Measurements from ENCODE around the gene DNAJC7. TPM values are rescaled to one million over a fixed set of nuclear protein-coding genes. Genes with fewer than 3 reads are reported as not detected.
A peak's percentile ranks its signal among the peaks of the same experiment; 100 is the strongest.
"Not testable (repeated sequence)": the region's sequence is repeated elsewhere in the genome, so short reads cannot be mapped to it uniquely, and the experiment has no call there.

DNAJC7 gene
- total RNA-seq, 1 experiment from 2014 or later: 56.1 TPM

DNA sequence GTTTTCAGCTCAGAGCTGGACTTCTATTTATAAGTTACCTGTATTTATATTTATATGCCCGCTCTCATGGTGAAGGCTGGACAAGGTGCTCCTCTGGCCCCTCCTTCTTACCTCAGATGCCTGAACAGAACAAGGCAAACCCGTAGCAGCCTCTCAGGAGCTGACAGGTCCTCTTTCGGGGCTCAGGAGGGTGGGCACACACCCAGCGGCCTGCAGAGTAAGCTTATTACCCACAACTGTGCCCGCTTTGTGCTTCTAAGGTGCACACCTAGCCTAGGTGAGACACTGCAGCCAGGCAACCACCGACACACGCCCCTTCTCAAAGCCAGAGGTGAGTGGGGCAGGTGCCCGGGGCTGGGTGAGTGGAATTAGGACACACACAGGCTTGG is 7.9 kb upstream of the DNAJC7 start:
- Histone ChIP-seq H3K9me3 (ENCODE audit: low read length) (no peaks in the 10 kb centered on the region), H3K27me3 (ENCODE audit: low read length) (no peaks in the 10 kb centered on the region), H3K4me3 (ENCODE audit: low read length) (no peak overlapping the region), H3K4me2 (ENCODE audit: low read depth, low read length, poor library complexity, severe bottlenecking) (peak overlapping the region; percentile 25), H3K27ac (ENCODE audit: low read length) (no peak overlapping the region), H3K9ac (ENCODE audit: low read length) (0 out of 2 replicates have a peak overlapping the region, but pooled peaks have one; percentile 2), H2AFZ (ENCODE audit: low read length) (0 out of 2 replicates have a peak overlapping the region, but pooled peaks have one; percentile 31), H4K20me1 (ENCODE audit: insufficient read depth, low read depth, low read length) (no peaks in the 10 kb centered on the region; the same call in 1 of the 2 replicates), H3K9me2 (replicated peaks; ENCODE audit: insufficient read depth, low read length) (no peaks in the 10 kb centered on the region), H3K79me2 (ENCODE audit: low read length) (peaks cover 18% of the 10 kb centered on the region), H3K4me1 (ENCODE audit: low read length) (peaks cover 27% of the 10 kb centered on the region), H3K36me3 (ENCODE audit: insufficient read depth, low read length) (peaks cover 16% of the 10 kb centered on the region; the same call in 1 of the 2 replicates)
- DNase-seq: no peak

GRCh38 chr17:42023524-42024349 is 6.5 kb upstream of the DNAJC7 start:
- H3K4me2 ChIP-seq (ENCODE audit: low read depth, low read length, poor library complexity, severe bottlenecking): no peak overlapping the region

DNA sequence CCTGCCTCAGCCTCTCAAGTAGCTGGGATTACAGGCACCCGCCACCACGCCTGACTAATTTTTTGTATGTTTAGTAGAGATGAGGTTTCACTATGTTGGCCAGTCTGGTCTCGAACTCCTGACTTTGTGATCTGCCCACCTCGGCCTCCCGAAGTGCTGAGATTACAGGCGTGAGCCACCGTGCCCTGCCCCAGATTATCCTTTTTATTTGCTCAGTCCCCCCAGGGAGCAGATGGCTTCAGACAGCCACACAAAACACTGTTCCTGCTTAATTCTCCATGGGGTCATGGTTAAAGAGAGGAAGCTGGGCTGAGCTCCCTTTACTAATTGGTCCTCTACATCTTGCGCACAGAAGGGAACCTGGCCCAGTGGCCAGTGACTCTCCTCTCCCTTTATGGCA is 3.6 kb upstream of the DNAJC7 start:
- H3K9me3 ChIP-seq (ENCODE audit: low read length); H2AFZ ChIP-seq (ENCODE audit: low read length); H3K9me2 ChIP-seq (replicated peaks; ENCODE audit: insufficient read depth, low read length); H4K20me1 ChIP-seq (ENCODE audit: insufficient read depth, low read depth, low read length); H3K27me3 ChIP-seq (ENCODE audit: low read length); DNase-seq: not testable (repeated sequence)
- peak overlapping the region; percentile 99 for H3K9ac ChIP-seq (ENCODE audit: low read length)
- H3K79me2 ChIP-seq (ENCODE audit: low read length): peaks cover 46% of the 10 kb centered on the region
- peaks cover 45% of the 10 kb centered on the region for H3K4me1 ChIP-seq (ENCODE audit: low read length)
- H3K4me3 ChIP-seq (ENCODE audit: low read length): peak overlapping the region; percentile 99
- H3K27ac ChIP-seq (ENCODE audit: low read length): peak overlapping the region; percentile 23; the same call in 1 of the 2 replicates
- peak overlapping the region; percentile 91 for H3K4me2 ChIP-seq (ENCODE audit: low read depth, low read length, poor library complexity, severe bottlenecking)
- H3K36me3 ChIP-seq (ENCODE audit: insufficient read depth, low read length): peaks cover 16% of the 10 kb centered on the region; the same call in 1 of the 2 replicates

More at GRCh38 chr17:42023524-42024349, 6.5 kb upstream of the DNAJC7 start:
- H3K27ac ChIP-seq (ENCODE audit: low read length): no peak overlapping the region
- no peak overlapping the region for H2AFZ ChIP-seq (ENCODE audit: low read length)
- H3K27me3 ChIP-seq (ENCODE audit: low read length): no peaks in the 10 kb centered on the region
- H3K36me3 ChIP-seq (ENCODE audit: insufficient read depth, low read length): peaks cover 16% of the 10 kb centered on the region; the same call in 1 of the 2 replicates
- no peaks in the 10 kb centered on the region; the same call in 1 of the 2 replicates for H4K20me1 ChIP-seq (ENCODE audit: insufficient read depth, low read depth, low read length)
- no peaks in the 10 kb centered on the region for H3K9me3 ChIP-seq (ENCODE audit: low read length)
- 0 out of 2 replicates have a peak, but pooled peaks cover 5% of the 10 kb centered on the region for H3K9me2 ChIP-seq (replicated peaks; ENCODE audit: insufficient read depth, low read length)
- DNase-seq: no peak
- H3K9ac ChIP-seq (ENCODE audit: low read length): no peak overlapping the region
- H3K4me1 ChIP-seq (ENCODE audit: low read length): peaks cover 31% of the 10 kb centered on the region
- peaks cover 21% of the 10 kb centered on the region for H3K79me2 ChIP-seq (ENCODE audit: low read length)
- H3K4me3 ChIP-seq (ENCODE audit: low read length): no peak overlapping the region

DNA sequence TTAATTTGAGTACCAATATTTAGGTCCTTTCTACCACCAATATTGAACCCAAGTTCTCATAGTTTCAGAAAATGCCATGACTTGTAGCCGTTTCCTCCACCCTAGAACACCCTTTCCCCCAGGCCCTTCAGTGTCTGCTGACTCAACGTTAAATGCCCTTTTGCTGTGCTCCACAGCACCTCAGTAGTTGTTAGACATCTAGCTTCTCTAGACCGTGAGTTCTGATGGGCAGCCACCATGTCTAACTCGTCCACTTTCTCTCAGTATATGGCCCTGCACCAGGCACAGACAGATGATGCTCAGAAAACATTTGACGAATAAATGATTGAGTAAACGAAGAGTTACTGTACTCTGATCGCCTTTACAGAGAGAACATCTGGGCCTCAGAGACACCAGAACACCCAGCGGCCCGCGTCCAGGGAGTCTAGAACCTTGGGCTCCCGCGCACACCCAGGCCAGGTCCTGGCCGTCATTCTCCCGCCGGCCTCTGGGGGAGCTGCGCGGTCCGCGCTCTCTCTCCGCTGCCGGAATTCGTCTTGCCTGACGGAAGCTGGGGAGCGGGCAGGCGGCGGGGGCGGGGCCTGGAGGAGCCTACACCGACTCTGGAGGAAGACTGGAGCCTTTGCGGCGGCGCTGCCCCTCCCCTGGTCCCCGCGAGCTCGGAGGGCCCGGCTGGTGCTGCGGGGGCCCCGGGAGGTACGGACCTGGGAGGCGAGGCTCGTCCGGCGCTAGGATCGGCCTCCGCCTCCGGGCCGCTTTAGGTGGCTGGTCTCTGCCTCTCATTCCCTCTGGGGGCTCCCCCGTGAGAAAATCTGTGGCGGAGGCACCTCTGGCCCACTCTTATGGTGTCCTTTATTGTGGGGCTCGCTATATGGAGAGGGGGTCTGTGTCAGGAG is 2.5 kb upstream of the DNAJC7 start, which contains the start of gene NKIRAS2:
Gene NKIRAS2 (plus strand): TSS at position 582 of the 896 bp plus-strand sequence. CDS start 1,488 bp downstream, outside the sequence.
- Histone ChIP-seq H3K9me2 (replicated peaks; ENCODE audit: insufficient read depth, low read length) (0 out of 2 replicates have a peak, but pooled peaks cover 5% of the 10 kb centered on the region), H3K27ac (ENCODE audit: low read length) (peak within 1 kb of the TSS; percentile 55), H4K20me1 (ENCODE audit: insufficient read depth, low read depth, low read length) (no peaks in the 10 kb centered on the region; the same call in 1 of the 2 replicates), H3K9me3 (ENCODE audit: low read length) (no peaks in the 10 kb centered on the region), H3K27me3 (ENCODE audit: low read length) (no peaks in the 10 kb centered on the region), H3K9ac (ENCODE audit: low read length) (peak within 1 kb of the TSS; percentile 99), H3K4me1 (ENCODE audit: low read length) (peaks cover 49% of the 10 kb centered on the region), H3K79me2 (ENCODE audit: low read length) (peaks cover 57% of the 10 kb centered on the region), H2AFZ (ENCODE audit: low read length) (peak within 1 kb of the TSS; percentile 95), H3K4me3 (ENCODE audit: low read length) (peak within 1 kb of the TSS; percentile 99), H3K4me2 (ENCODE audit: low read depth, low read length, poor library complexity, severe bottlenecking) (peak within 1 kb of the TSS; percentile 91), H3K36me3 (ENCODE audit: insufficient read depth, low read length) (peaks cover 19% of the 10 kb centered on the region; the same call in 1 of the 2 replicates)
- DNase-seq: peak; percentile 97

- H3K4me2 ChIP-seq (ENCODE audit: low read depth, low read length, poor library complexity, severe bottlenecking): no peak overlapping the region
- H2AFZ ChIP-seq (ENCODE audit: low read length): no peak overlapping the region
- no peaks in the 10 kb centered on the region for H3K9me3 ChIP-seq (ENCODE audit: low read length)
- no peak overlapping the region for H3K4me3 ChIP-seq (ENCODE audit: low read length)
- H3K27ac ChIP-seq (ENCODE audit: low read length): no peak overlapping the region
- H3K9ac ChIP-seq (ENCODE audit: low read length): no peak overlapping the region
- peaks cover 64% of the 10 kb centered on the region for H3K79me2 ChIP-seq (ENCODE audit: low read length)
- DNase-seq: no peak
- H3K27me3 ChIP-seq (ENCODE audit: low read length): no peaks in the 10 kb centered on the region
- H3K9me2 ChIP-seq (replicated peaks; ENCODE audit: insufficient read depth, low read length): 0 out of 2 replicates have a peak, but pooled peaks cover 5% of the 10 kb centered on the region
- peaks cover 15% of the 10 kb centered on the region; the same call in 1 of the 2 replicates for H3K36me3 ChIP-seq (ENCODE audit: insufficient read depth, low read length)
- H3K4me1 ChIP-seq (ENCODE audit: low read length): peaks cover 41% of the 10 kb centered on the region
- H4K20me1 ChIP-seq (ENCODE audit: insufficient read depth, low read depth, low read length): no peaks in the 10 kb centered on the region; the same call in 1 of the 2 replicates
These were observed 1.7 kb upstream of the DNAJC7 start for GRCh38 chr17:42018988-42019387.

GRCh38 chr17:42018339-42018738 is 1.1 kb upstream of the DNAJC7 start:
- Histone ChIP-seq H3K9me2 (replicated peaks; ENCODE audit: insufficient read depth, low read length) (0 out of 2 replicates have a peak, but pooled peaks cover 5% of the 10 kb centered on the region), H2AFZ (ENCODE audit: low read length) (no peak overlapping the region), H3K9me3 (ENCODE audit: low read length) (no peaks in the 10 kb centered on the region), H3K27ac (ENCODE audit: low read length) (peak overlapping the region; percentile 37; the same call in 1 of the 2 replicates), H3K36me3 (ENCODE audit: insufficient read depth, low read length) (peaks cover 9% of the 10 kb centered on the region; the same call in 1 of the 2 replicates), H3K27me3 (ENCODE audit: low read length) (no peaks in the 10 kb centered on the region), H4K20me1 (ENCODE audit: insufficient read depth, low read depth, low read length) (no peaks in the 10 kb centered on the region; the same call in 1 of the 2 replicates), H3K9ac (ENCODE audit: low read length) (peak overlapping the region; percentile 98), H3K79me2 (ENCODE audit: low read length) (peaks cover 71% of the 10 kb centered on the region), H3K4me3 (ENCODE audit: low read length) (peak overlapping the region; percentile 82), H3K4me1 (ENCODE audit: low read length) (peaks cover 43% of the 10 kb centered on the region), H3K4me2 (ENCODE audit: low read depth, low read length, poor library complexity, severe bottlenecking) (peak overlapping the region; percentile 92)
- DNase-seq: no peak

GRCh38 chr17:42017866-42018200 is 594 bp upstream of the DNAJC7 start:
- Histone ChIP-seq H3K4me3 (ENCODE audit: low read length) (peak overlapping the region; percentile 82), H3K4me2 (ENCODE audit: low read depth, low read length, poor library complexity, severe bottlenecking) (peak overlapping the region; percentile 92), H2AFZ (ENCODE audit: low read length) (peak overlapping the region; percentile 32; the same call in 1 of the 2 replicates), H3K27me3 (ENCODE audit: low read length) (no peaks in the 10 kb centered on the region), H3K4me1 (ENCODE audit: low read length) (peaks cover 45% of the 10 kb centered on the region), H3K9me2 (replicated peaks; ENCODE audit: insufficient read depth, low read length) (0 out of 2 replicates have a peak, but pooled peaks cover 5% of the 10 kb centered on the region), H3K36me3 (ENCODE audit: insufficient read depth, low read length) (peaks cover 9% of the 10 kb centered on the region; the same call in 1 of the 2 replicates), H3K9ac (ENCODE audit: low read length) (peak overlapping the region; percentile 98), H3K27ac (ENCODE audit: low read length) (peak overlapping the region; percentile 37; the same call in 1 of the 2 replicates), H3K9me3 (ENCODE audit: low read length) (no peaks in the 10 kb centered on the region), H3K79me2 (ENCODE audit: low read length) (peaks cover 76% of the 10 kb centered on the region), H4K20me1 (ENCODE audit: insufficient read depth, low read depth, low read length) (no peaks in the 10 kb centered on the region; the same call in 1 of the 2 replicates)
- DNase-seq: no peak
